Measurements from ENCODE around the gene SMIM5. TPM values are rescaled to one million over a fixed set of nuclear protein-coding genes. Genes with fewer than 3 reads are reported as not detected.

SMIM5 gene
- polyA plus RNA-seq, 2 of the 4 experiments (the other 2 are of a cell fraction): 0.15 to 0.25 TPM

- Histone ChIP-seq H3K4me2 (no peak overlapping the region), H3K4me3 (no peak overlapping the region), H3K4me1 (no peaks in the 10 kb centered on the region), H3K27ac (no peak overlapping the region), H3K9me3 (no peaks in the 10 kb centered on the region)
- POLR2A ChIA-PET: interaction anchor here (1.1 to 1.8 kb wide), 5 partner anchors 9 to 126 kb away, joined by 3 to 5 read pairs (median 4); partner anchors contain the start of genes RECQL5, SAP30BP and SMIM5
- CTCF ChIA-PET: interaction anchor here (0.6 to 51.3 kb wide), 16 partner anchors 8 to 227 kb away, joined by 3 to 2254 read pairs (median 4); partner anchors contain the start of genes GALK1, ITGB4, RECQL5 and SAP30BP
- ATAC-seq: peak; percentile 77 to 85
- DNase-seq (ENCODE audit: low read depth in 1 of 2, low spot score in 1 of 2): peak in 1 of 2 experiments; percentile 60
- FAIRE-seq: peak; percentile 91
- WGBS (ENCODE audit: missing lambda C conversion rate): 26% methylated on average over 2 of the region's 2 CpGs
- TF ChIP-seq, protein P1, sequence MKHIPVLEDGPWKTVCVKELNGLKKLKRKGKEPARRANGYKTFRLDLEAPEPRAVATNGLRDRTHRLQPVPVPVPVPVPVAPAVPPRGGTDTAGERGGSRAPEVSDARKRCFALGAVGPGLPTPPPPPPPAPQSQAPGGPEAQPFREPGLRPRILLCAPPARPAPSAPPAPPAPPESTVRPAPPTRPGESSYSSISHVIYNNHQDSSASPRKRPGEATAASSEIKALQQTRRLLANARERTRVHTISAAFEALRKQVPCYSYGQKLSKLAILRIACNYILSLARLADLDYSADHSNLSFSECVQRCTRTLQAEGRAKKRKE (CRISPR knock-in tag; IDR thresholded peaks at IDR 0.05; ENCODE audit: low read depth): no peak
- TF ChIP-seq RAD21 (conservative IDR thresholded peaks at IDR 0.05 in 1 of 2, IDR thresholded peaks at IDR 0.05 in 1 of 2): peak; percentile 40 to 66; a peak in 4 of 5 replicates
- no peak for TF ChIP-seq HOXB5 (CRISPR knock-in tag; IDR thresholded peaks at IDR 0.05)
- TF ChIP-seq, protein P2, sequence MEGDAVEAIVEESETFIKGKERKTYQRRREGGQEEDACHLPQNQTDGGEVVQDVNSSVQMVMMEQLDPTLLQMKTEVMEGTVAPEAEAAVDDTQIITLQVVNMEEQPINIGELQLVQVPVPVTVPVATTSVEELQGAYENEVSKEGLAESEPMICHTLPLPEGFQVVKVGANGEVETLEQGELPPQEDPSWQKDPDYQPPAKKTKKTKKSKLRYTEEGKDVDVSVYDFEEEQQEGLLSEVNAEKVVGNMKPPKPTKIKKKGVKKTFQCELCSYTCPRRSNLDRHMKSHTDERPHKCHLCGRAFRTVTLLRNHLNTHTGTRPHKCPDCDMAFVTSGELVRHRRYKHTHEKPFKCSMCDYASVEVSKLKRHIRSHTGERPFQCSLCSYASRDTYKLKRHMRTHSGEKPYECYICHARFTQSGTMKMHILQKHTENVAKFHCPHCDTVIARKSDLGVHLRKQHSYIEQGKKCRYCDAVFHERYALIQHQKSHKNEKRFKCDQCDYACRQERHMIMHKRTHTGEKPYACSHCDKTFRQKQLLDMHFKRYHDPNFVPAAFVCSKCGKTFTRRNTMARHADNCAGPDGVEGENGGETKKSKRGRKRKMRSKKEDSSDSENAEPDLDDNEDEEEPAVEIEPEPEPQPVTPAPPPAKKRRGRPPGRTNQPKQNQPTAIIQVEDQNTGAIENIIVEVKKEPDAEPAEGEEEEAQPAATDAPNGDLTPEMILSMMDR (IDR thresholded peaks at IDR 0.05): peak; percentile 52
- TF ChIP-seq SMC3 (IDR thresholded peaks at IDR 0.05): peak; percentile 32; the same call in 1 of the 3 replicates
Measured at GRCh38 chr17:75654176-75654575, 20.9 kb downstream of the SMIM5 start.

- CTCF ChIA-PET: interaction anchor here (0.8 to 51.3 kb wide), 9 partner anchors 12 to 87 kb away, joined by 3 to 2254 read pairs (median 15); partner anchors contain the start of genes GALK1, MYO15B, RECQL5 and SAP30BP
- no peak for TF ChIP-seq RAD21 (conservative IDR thresholded peaks at IDR 0.05 in 1 of 2, IDR thresholded peaks at IDR 0.05 in 1 of 2)
- TF ChIP-seq HOXA7 (CRISPR knock-in tag; IDR thresholded peaks at IDR 0.05): no peak
- TF ChIP-seq FOSB (CRISPR knock-in tag; IDR thresholded peaks at IDR 0.05): no peak
- TF ChIP-seq ZC3H11A (IDR thresholded peaks at IDR 0.05): no peak
- TF ChIP-seq JUN (IDR thresholded peaks at IDR 0.05): no peak
- TF ChIP-seq, protein P2 (IDR thresholded peaks at IDR 0.05): no peak
- TF ChIP-seq RCOR1 (IDR thresholded peaks at IDR 0.05; ENCODE audit: low read depth, low read length): no peak
- TF ChIP-seq KDM1A (IDR thresholded peaks at IDR 0.05; ENCODE audit: low read depth): no peak
- 91% methylated on average over 5 of the region's 5 CpGs for WGBS (ENCODE audit: missing lambda C conversion rate)
Measured at GRCh38 chr17:75658237-75658636, 25.0 kb downstream of the SMIM5 start.

GRCh38 chr17:75661531-75661930 lies 28.3 kb downstream of the SMIM5 start:
- Histone ChIP-seq H3K4me1 (peaks cover 7% of the 10 kb centered on the region), H3K4me3 (no peak overlapping the region), H3K9me3 (no peaks in the 10 kb centered on the region), H3K27ac (no peak overlapping the region), H3K4me2 (no peak overlapping the region)
- DNase-seq (ENCODE audit: low read depth in 1 of 2, low spot score in 1 of 2) (no peak), ATAC-seq (no peak), FAIRE-seq (no peak)
- ChIA-PET POLR2A (no interaction called here), CTCF (interaction anchor here (0.9 to 50.8 kb wide), 8 partner anchors 12 to 165 kb away, joined by 3 to 2254 read pairs (median 16); partner anchors contain the start of genes GALK1 and SMIM5)
- no peak for TF ChIP-seq HOXA7 (CRISPR knock-in tag; IDR thresholded peaks at IDR 0.05)
- TF ChIP-seq HEYL (CRISPR knock-in tag; IDR thresholded peaks at IDR 0.05): no peak
- TF ChIP-seq POLR2A (IDR thresholded peaks at IDR 0.05; ENCODE audit: low read length): no peak
- no peak for TF ChIP-seq PHF8 (IDR thresholded peaks at IDR 0.05; ENCODE audit: borderline replicate concordance, low read depth)
- no peak for TF ChIP-seq RAD21 (conservative IDR thresholded peaks at IDR 0.05 in 1 of 2, IDR thresholded peaks at IDR 0.05 in 1 of 2)
- no peak for TF ChIP-seq HMGXB4 (CRISPR knock-in tag; IDR thresholded peaks at IDR 0.05; ENCODE audit: borderline replicate concordance)
- no peak for TF ChIP-seq POLR2AphosphoS2 (conservative IDR thresholded peaks at IDR 0.05; ENCODE audit: low read length)
- no peak for TF ChIP-seq MAZ (IDR thresholded peaks at IDR 0.05; ENCODE audit: borderline replicate concordance, low read depth, low read length)
- no peak for TF ChIP-seq RNF2 (IDR thresholded peaks at IDR 0.05; ENCODE audit: borderline replicate concordance, low read depth)
- no peak for TF ChIP-seq FOXS1 (CRISPR knock-in tag; IDR thresholded peaks at IDR 0.05)
- TF ChIP-seq, protein P1 (CRISPR knock-in tag; IDR thresholded peaks at IDR 0.05; ENCODE audit: low read depth): no peak
- TF ChIP-seq MAX (IDR thresholded peaks at IDR 0.05): no peak
- TF ChIP-seq CBX2 (IDR thresholded peaks at IDR 0.05; ENCODE audit: borderline replicate concordance, low read depth): no peak
- no peak for TF ChIP-seq EP300 (IDR thresholded peaks at IDR 0.05)
- WGBS (ENCODE audit: missing lambda C conversion rate): 93% methylated on average over 4 of the region's 4 CpGs

More at GRCh38 chr17:75658237-75658636, 25.0 kb downstream of the SMIM5 start:
- no peak overlapping the region for H3K27ac ChIP-seq
- FAIRE-seq (no peak), DNase-seq (ENCODE audit: low read depth in 1 of 2, low spot score in 1 of 2) (no peak), ATAC-seq (no peak)
- no peaks in the 10 kb centered on the region for H3K4me1 ChIP-seq
- POLR2A ChIA-PET: interaction anchor here (0.7 kb wide), 2 partner anchors 9 to 78 kb away, joined by 6 to 7 read pairs; no protein-coding TSS in a partner anchor
- no peak overlapping the region for H3K4me3 ChIP-seq
- H3K9me3 ChIP-seq: no peaks in the 10 kb centered on the region
- H3K4me2 ChIP-seq: no peak overlapping the region
